Glutamatergic neuron (in vitro differentiated cells): ENCODE measurements around the gene MEGF9. TPM values are rescaled to one million over a fixed set of nuclear protein-coding genes. Genes with fewer than 3 reads are reported as not detected.
"Not testable (repeated sequence)": the region's sequence is repeated elsewhere in the genome, so short reads cannot be mapped to it uniquely, and the experiment has no call there.

Source experiments
- DNase-seq: peaks from one replicate; pipeline ENCODE4 v3.0.0; 2022
- H3K27ac Mint-ChIP-seq: one replicate; pipeline ENCODE4 v1.8.0; 2020; ENCODE audit warnings: mild to moderate bottlenecking, mixed read lengths, inconsistent platforms; ENCODE audit not compliant: unreplicated experiment
- H3K27me3 Mint-ChIP-seq: one replicate; pipeline ENCODE4 v1.8.0; 2020; ENCODE audit warnings: mild to moderate bottlenecking, moderate library complexity, mixed read lengths, inconsistent platforms; ENCODE audit not compliant: unreplicated experiment
- H3K36me3 Mint-ChIP-seq: one replicate; pipeline ENCODE4 v1.8.0; 2020; ENCODE audit warnings: mild to moderate bottlenecking, mixed read lengths, inconsistent platforms; ENCODE audit not compliant: unreplicated experiment
- H3K4me1 Mint-ChIP-seq: one replicate; pipeline ENCODE4 v1.8.0; 2020; ENCODE audit warnings: mild to moderate bottlenecking, low read depth, mixed read lengths, inconsistent platforms; ENCODE audit not compliant: unreplicated experiment
- H3K4me3 Mint-ChIP-seq: one replicate; pipeline ENCODE4 v1.8.0; 2020; ENCODE audit warnings: mild to moderate bottlenecking, mixed read lengths, inconsistent platforms; ENCODE audit not compliant: unreplicated experiment
- H3K9me3 Mint-ChIP-seq: one replicate; pipeline ENCODE4 v1.8.0; 2020; ENCODE audit warnings: mild to moderate bottlenecking, moderate library complexity, mixed read lengths, inconsistent platforms; ENCODE audit not compliant: unreplicated experiment
- CTCF ChIP-seq: fragments of 200-600 bp; sonication (generic); IDR thresholded peaks from one replicate; pipeline ENCODE4 v1.5.0; 2021; ENCODE audit not compliant: partially characterized antibody, unreplicated experiment
- total RNA-seq: library from RNA; stranded (reverse); fragmentation: NEBNext Ultra II Directional; extraction: Animal tissue kit (Norgen Biotek cat#: 25700); gene quantifications from one replicate; pipeline ENCODE4 v1.2.1, GENCODE V29; 2021; ENCODE audit not compliant: unreplicated experiment

The MEGF9 gene
- total RNA-seq, 1 donor from 2014 or later: 25.4 TPM

GRCh38 chr9:120642129-120642770 lies 72.0 kb downstream of the MEGF9 start:
- H3K36me3 Mint-ChIP-seq: no peaks in the 10 kb centered on the region
- H3K27ac Mint-ChIP-seq: no peak overlapping the region
- H3K4me3 Mint-ChIP-seq: no peak overlapping the region
- DNase-seq: no peak
- peaks cover 9% of the 10 kb centered on the region for H3K4me1 Mint-ChIP-seq
- H3K9me3 Mint-ChIP-seq: no peaks in the 10 kb centered on the region
- no peak for TF ChIP-seq CTCF
- no peaks in the 10 kb centered on the region for H3K27me3 Mint-ChIP-seq

- not testable (repeated sequence) for DNase-seq, H3K4me3 Mint-ChIP-seq, H3K27ac Mint-ChIP-seq, H3K36me3 Mint-ChIP-seq, H3K27me3 Mint-ChIP-seq, H3K9me3 Mint-ChIP-seq, H3K4me1 Mint-ChIP-seq
These were observed 73.4 kb downstream of the MEGF9 start for GRCh38 chr9:120640874-120641273.

GRCh38 chr9:120640380-120640779 lies 73.9 kb downstream of the MEGF9 start:
- peaks cover 2% of the 10 kb centered on the region for H3K27me3 Mint-ChIP-seq
- no peak for DNase-seq
- peaks cover 2% of the 10 kb centered on the region for H3K4me1 Mint-ChIP-seq
- H3K36me3 Mint-ChIP-seq: peaks cover 6% of the 10 kb centered on the region
- H3K4me3 Mint-ChIP-seq: no peak overlapping the region
- no peak for TF ChIP-seq CTCF
- H3K9me3 Mint-ChIP-seq: peaks cover 3% of the 10 kb centered on the region
- H3K27ac Mint-ChIP-seq: no peak overlapping the region

- Mint-ChIP-seq H3K4me3 (no peak overlapping the region), H3K9me3 (peaks cover 9% of the 10 kb centered on the region), H3K36me3 (peaks cover 17% of the 10 kb centered on the region), H3K4me1 (peaks cover 2% of the 10 kb centered on the region), H3K27me3 (peaks cover 2% of the 10 kb centered on the region), H3K27ac (no peak overlapping the region)
- no peak for DNase-seq
- TF ChIP-seq CTCF: no peak
These were observed 76.4 kb downstream of the MEGF9 start for GRCh38 chr9:120637919-120638318.

- no peak for TF ChIP-seq CTCF
- Mint-ChIP-seq H3K27ac (peak overlapping the region; percentile 67), H3K27me3 (peaks cover 2% of the 10 kb centered on the region), H3K4me3 (no peak overlapping the region), H3K4me1 (peaks cover 2% of the 10 kb centered on the region), H3K9me3 (peaks cover 12% of the 10 kb centered on the region), H3K36me3 (peaks cover 17% of the 10 kb centered on the region)
- DNase-seq: no peak
These were observed 77.9 kb downstream of the MEGF9 start for GRCh38 chr9:120636194-120636957.
